Caco-2 (cell line): ENCODE results near the gene CPT1B. TPM values are rescaled to one million over a fixed set of nuclear protein-coding genes. Genes with fewer than 3 reads are reported as not detected.

ENCODE experiments used
- BruUV-seq: library from RNA; stranded (reverse); fragments of 400-500 nt; replicated peaks from 2 replicates; lab custom pipeline; 2021; lab: Mats Ljungman, UMichigan
- CTCF ChIA-PET: fragments of 300-600 bp; sonication (Branson Sonifier 250); formaldehyde crosslinking; loops from one replicate; lab custom pipeline; 2022; ENCODE audit warnings: antibody characterized with exemption; lab: Charles Lee
- POLR2A ChIA-PET: fragments of 300-600 bp; sonication (Branson Sonifier 250); formaldehyde crosslinking; loops from one replicate; lab custom pipeline; 2022; ENCODE audit warnings: antibody characterized with exemption; lab: Charles Lee
- DNase-seq, 2 experiments: peaks; one replicate each; pipeline versions ENCODE4 v3.0.0 to v3.0.0-alpha.2; 2020 to 2022
- H3K27me3 ChIP-seq: replicated peaks from 2 replicates; pipeline ENCODE4 v1.6.0; 2011; ENCODE audit warnings: low read length; ENCODE audit not compliant: control insufficient read depth, insufficient read depth
- H3K36me3 ChIP-seq: 2 replicates; pipeline ENCODE4 v1.5.1; 2011; ENCODE audit warnings: low read length; ENCODE audit not compliant: control insufficient read depth, insufficient read depth
- H3K4me1 ChIP-seq: fragments of 250-450 bp; sonication (Bioruptor Pico); 2 replicates; pipeline ENCODE4 v1.5.1; 2020; ENCODE audit warnings: mild to moderate bottlenecking
- H3K4me3 ChIP-seq: 2 replicates; pipeline ENCODE4 v1.5.1; 2011; ENCODE audit warnings: low read depth, mild to moderate bottlenecking, control low read depth, low read length
- H3K9me3 ChIP-seq: fragments of 250-450 bp; sonication (Bioruptor Pico); 2 replicates; pipeline ENCODE4 v1.5.1; 2020; ENCODE audit warnings: mild to moderate bottlenecking, moderate library complexity
- H3K27ac Mint-ChIP-seq: one replicate; pipeline ENCODE4 v1.8.0; 2022; ENCODE audit warnings: mixed read lengths; ENCODE audit not compliant: unreplicated experiment
- H3K27me3 Mint-ChIP-seq: one replicate; pipeline ENCODE4 v1.8.0; 2022; ENCODE audit warnings: mixed read lengths; ENCODE audit not compliant: insufficient read depth, unreplicated experiment
- H3K36me3 Mint-ChIP-seq: one replicate; pipeline ENCODE4 v1.8.0; 2022; ENCODE audit warnings: mild to moderate bottlenecking, mixed read lengths; ENCODE audit not compliant: insufficient read depth, unreplicated experiment
- H3K4me1 Mint-ChIP-seq: one replicate; pipeline ENCODE4 v1.8.0; 2022; ENCODE audit warnings: low read depth, mixed read lengths; ENCODE audit not compliant: unreplicated experiment
- H3K4me3 Mint-ChIP-seq: one replicate; pipeline ENCODE4 v1.8.0; 2022; ENCODE audit warnings: mild to moderate bottlenecking, moderate library complexity, mixed read lengths; ENCODE audit not compliant: unreplicated experiment
- H3K9me3 Mint-ChIP-seq: one replicate; pipeline ENCODE4 v1.8.0; 2022; ENCODE audit warnings: mixed read lengths; ENCODE audit not compliant: unreplicated experiment
- CTCF ChIP-seq, 2 experiments: fragments of 200-600 bp in 1 of 2; IDR thresholded peaks; 1 replicate in 1 of 2; 2 replicates in 1 of 2; pipeline versions ENCODE4 v1.5.1 to v1.8.0; 2011 to 2022; ENCODE audit warnings: antibody characterized with exemption in 1 of 2, control low read depth in 1 of 2, inconsistent platforms in 1 of 2, low read depth in 1 of 2, low read length in 1 of 2, mild to moderate bottlenecking in 1 of 2, moderate library complexity in 1 of 2; ENCODE audit not compliant: insufficient read depth in 1 of 2, severe bottlenecking in 1 of 2, unreplicated experiment in 1 of 2
- intact Hi-C: fragments of 100-400 bp; cut with micrococcal nuclease; formaldehyde crosslinking; loops from one replicate; pipeline ENCODE4 v1.10.0; 2022; ENCODE audit not compliant: unreplicated experiment
- total RNA-seq: library from RNA; stranded (reverse); gene quantifications from 2 replicates; pipeline ENCODE4 v1.2.3, GENCODE V29; 2022

Gene CPT1B
- total RNA-seq, 1 experiment from 2014 or later: 19.8 TPM

GRCh38 chr22:50610581-50610980 is 32.4 kb upstream of the CPT1B start:
- CTCF ChIA-PET: no interaction called here
- Mint-ChIP-seq H3K36me3 (no peaks in the 10 kb centered on the region), H3K27me3 (peaks cover 5% of the 10 kb centered on the region), H3K9me3 (no peaks in the 10 kb centered on the region), H3K4me1 (no peaks in the 10 kb centered on the region), H3K27ac (no peak overlapping the region), H3K4me3 (no peak overlapping the region)
- POLR2A ChIA-PET: no interaction called here
- BruUV-seq: no TSS peak
- H3K4me1 ChIP-seq: no peaks in the 10 kb centered on the region
- intact Hi-C loops: no loop called here
- no peak for TF ChIP-seq CTCF (IDR thresholded peaks at IDR 0.05; ENCODE audit: insufficient read depth in 1 of 2, low read depth in 1 of 2, low read length in 1 of 2, severe bottlenecking in 1 of 2, unreplicated experiment in 1 of 2)
- no peak overlapping the region for H3K4me3 ChIP-seq
- no peaks in the 10 kb centered on the region for H3K9me3 ChIP-seq
- H3K36me3 ChIP-seq: no peaks in the 10 kb centered on the region
- H3K27me3 ChIP-seq: no peaks in the 10 kb centered on the region
- no peak for DNase-seq

GRCh38 chr22:50610041-50610451 is 31.8 kb upstream of the CPT1B start:
- Histone ChIP-seq H3K9me3 (no peaks in the 10 kb centered on the region), H3K4me3 (no peak overlapping the region), H3K4me1 (no peaks in the 10 kb centered on the region), H3K27me3 (no peaks in the 10 kb centered on the region), H3K36me3 (no peaks in the 10 kb centered on the region)
- H3K4me3 Mint-ChIP-seq: no peak overlapping the region
- ChIA-PET POLR2A (no interaction called here), CTCF (interaction anchor here (0.5 kb wide), 1 partner anchor 85 kb away, joined by 4 read pairs; the partner anchor contains the start of gene SCO2)
- peaks cover 3% of the 10 kb centered on the region for H3K27me3 Mint-ChIP-seq
- BruUV-seq: no TSS peak
- no peak overlapping the region for H3K27ac Mint-ChIP-seq
- no peaks in the 10 kb centered on the region for H3K9me3 Mint-ChIP-seq
- no peak for DNase-seq
- no peak for TF ChIP-seq CTCF (IDR thresholded peaks at IDR 0.05; ENCODE audit: insufficient read depth in 1 of 2, low read depth in 1 of 2, low read length in 1 of 2, severe bottlenecking in 1 of 2, unreplicated experiment in 1 of 2)
- no peaks in the 10 kb centered on the region for H3K36me3 Mint-ChIP-seq
- intact Hi-C loops: no loop called here
- H3K4me1 Mint-ChIP-seq: no peaks in the 10 kb centered on the region

- H3K27me3 ChIP-seq: no peaks in the 10 kb centered on the region
- ChIA-PET POLR2A (no interaction called here), CTCF (interaction anchor here (0.5 kb wide), 1 partner anchor 84 kb away, joined by 4 read pairs; the partner anchor contains the start of gene SCO2)
- Mint-ChIP-seq H3K36me3 (no peaks in the 10 kb centered on the region), H3K4me1 (no peaks in the 10 kb centered on the region), H3K27ac (no peak overlapping the region), H3K27me3 (peaks cover 3% of the 10 kb centered on the region), H3K4me3 (no peak overlapping the region), H3K9me3 (no peaks in the 10 kb centered on the region)
- BruUV-seq: no TSS peak
- H3K4me3 ChIP-seq: no peak overlapping the region
- H3K4me1 ChIP-seq: no peaks in the 10 kb centered on the region
- intact Hi-C loops: no loop called here
- no peaks in the 10 kb centered on the region for H3K36me3 ChIP-seq
- no peak for TF ChIP-seq CTCF (IDR thresholded peaks at IDR 0.05; ENCODE audit: insufficient read depth in 1 of 2, low read depth in 1 of 2, low read length in 1 of 2, severe bottlenecking in 1 of 2, unreplicated experiment in 1 of 2)
- no peaks in the 10 kb centered on the region for H3K9me3 ChIP-seq
- DNase-seq: no peak
These were observed 31.4 kb upstream of the CPT1B start for GRCh38 chr22:50609599-50609998.
